ENCODE results near the gene NUP93.

DNA sequence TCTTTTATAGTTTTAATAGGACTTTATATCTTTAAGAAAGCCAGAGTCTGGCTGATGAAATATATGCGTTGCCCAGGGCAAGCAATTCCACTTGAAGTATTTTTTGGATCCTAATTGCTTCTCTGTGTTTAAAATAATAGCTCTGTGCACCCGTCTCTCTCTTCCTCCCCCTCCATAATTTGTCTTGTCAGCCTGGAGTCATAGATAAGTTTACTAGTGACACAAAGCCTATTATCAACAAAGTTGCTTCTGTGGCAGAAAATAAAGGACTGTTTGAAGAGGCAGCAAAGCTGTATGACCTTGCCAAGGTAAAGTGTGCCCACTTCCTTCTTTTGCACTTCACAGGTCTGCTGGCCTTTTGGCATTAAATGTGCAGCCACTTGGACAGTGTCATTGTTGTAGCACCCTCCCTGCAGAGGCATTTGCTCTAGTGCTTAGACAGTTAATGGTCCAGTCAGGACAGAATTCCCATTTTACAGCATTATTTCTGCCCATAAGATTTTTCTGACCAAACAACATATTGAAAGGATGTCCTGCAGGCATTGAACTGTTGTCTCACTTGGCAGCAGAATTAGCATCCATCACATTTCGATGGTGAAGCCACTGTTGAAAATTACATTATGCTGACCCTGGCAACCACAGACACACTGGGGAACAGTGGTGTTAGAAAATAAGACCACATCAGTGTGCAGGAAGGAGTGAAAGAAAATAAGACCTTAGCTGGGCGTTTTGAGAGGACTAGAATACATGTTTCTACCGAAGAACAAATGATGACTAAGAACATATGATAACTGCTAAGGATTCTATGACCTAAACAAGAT, 106.7 kb downstream of the NUP93 start:
- TF ChIP-seq, protein P1, sequence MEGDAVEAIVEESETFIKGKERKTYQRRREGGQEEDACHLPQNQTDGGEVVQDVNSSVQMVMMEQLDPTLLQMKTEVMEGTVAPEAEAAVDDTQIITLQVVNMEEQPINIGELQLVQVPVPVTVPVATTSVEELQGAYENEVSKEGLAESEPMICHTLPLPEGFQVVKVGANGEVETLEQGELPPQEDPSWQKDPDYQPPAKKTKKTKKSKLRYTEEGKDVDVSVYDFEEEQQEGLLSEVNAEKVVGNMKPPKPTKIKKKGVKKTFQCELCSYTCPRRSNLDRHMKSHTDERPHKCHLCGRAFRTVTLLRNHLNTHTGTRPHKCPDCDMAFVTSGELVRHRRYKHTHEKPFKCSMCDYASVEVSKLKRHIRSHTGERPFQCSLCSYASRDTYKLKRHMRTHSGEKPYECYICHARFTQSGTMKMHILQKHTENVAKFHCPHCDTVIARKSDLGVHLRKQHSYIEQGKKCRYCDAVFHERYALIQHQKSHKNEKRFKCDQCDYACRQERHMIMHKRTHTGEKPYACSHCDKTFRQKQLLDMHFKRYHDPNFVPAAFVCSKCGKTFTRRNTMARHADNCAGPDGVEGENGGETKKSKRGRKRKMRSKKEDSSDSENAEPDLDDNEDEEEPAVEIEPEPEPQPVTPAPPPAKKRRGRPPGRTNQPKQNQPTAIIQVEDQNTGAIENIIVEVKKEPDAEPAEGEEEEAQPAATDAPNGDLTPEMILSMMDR (IDR thresholded peaks at IDR 0.05) = no peak
- no peak for TF ChIP-seq POLR2AphosphoS5 (IDR thresholded peaks at IDR 0.05)
